CD4-positive, CD25-positive, alpha-beta regulatory T cell (primary cell): ENCODE data around the gene SSX2IP. TPM values are rescaled to one million over a fixed set of nuclear protein-coding genes. Genes with fewer than 3 reads are reported as not detected.

ENCODE experiments used
- ATAC-seq, 2 donors: fragments of 150-1000 bp; cut with Tn5 transposase; one replicate each; pipeline ENCODE4 v1.10.0; 2021; ENCODE audit warnings: low read depth in 2 of 2, moderate number of reproducible peaks in 2 of 2, moderate library complexity in 1 of 2
- DNase-seq, 3 donors: peaks; one replicate each; pipeline versions ENCODE4 v3.0.0 to v3.0.0-alpha.2; 2012 to 2022; ENCODE audit warnings: mixed read lengths in 1 of 3
- H3K27ac ChIP-seq: one replicate; pipeline ENCODE4 v1.7.0; 2013; ENCODE audit warnings: mild to moderate bottlenecking, low read length; ENCODE audit not compliant: insufficient read depth, poor library complexity, severe bottlenecking
- H3K27me3 ChIP-seq: one replicate; pipeline ENCODE4 v1.7.0; 2013; ENCODE audit warnings: low read length; ENCODE audit not compliant: control insufficient read depth, insufficient read depth
- H3K36me3 ChIP-seq: one replicate; pipeline ENCODE4 v1.7.0; 2013; ENCODE audit warnings: mild to moderate bottlenecking, low read length, moderate library complexity; ENCODE audit not compliant: control insufficient read depth, insufficient read depth
- H3K4me1 ChIP-seq: 2 replicates; pipeline ENCODE4 v1.7.0; 2013; ENCODE audit warnings: mild to moderate bottlenecking, low read length; ENCODE audit not compliant: insufficient read depth, control insufficient read depth, poor library complexity, severe bottlenecking
- H3K4me3 ChIP-seq: one replicate; pipeline ENCODE4 v1.7.0; 2013; ENCODE audit warnings: low read depth, mild to moderate bottlenecking, low read length, moderate library complexity
- H3K9me3 ChIP-seq, 2 experiments: 1 replicate in 1 of 2; 2 replicates in 1 of 2; pipeline ENCODE4 v1.7.0; 2013; ENCODE audit warnings: low read length in 2 of 2, mild to moderate bottlenecking in 1 of 2, moderate library complexity in 1 of 2; ENCODE audit not compliant: control insufficient read depth in 2 of 2
- H3K27ac Mint-ChIP-seq, 3 donors: one replicate each; pipeline ENCODE4 v1.8.0; 2020 to 2022; ENCODE audit warnings: mild to moderate bottlenecking in 3 of 3, mixed read lengths in 3 of 3, moderate library complexity in 2 of 3
- H3K27me3 Mint-ChIP-seq: one replicate; pipeline ENCODE4 v1.8.0; 2022; ENCODE audit warnings: mild to moderate bottlenecking, mixed read lengths
- H3K36me3 Mint-ChIP-seq: one replicate; pipeline ENCODE4 v1.8.0; 2020; ENCODE audit warnings: mixed read lengths
- H3K4me1 Mint-ChIP-seq, 4 donors: one replicate each; pipeline ENCODE4 v1.8.0; 2020 to 2022; ENCODE audit warnings: mixed read lengths in 4 of 4, mild to moderate bottlenecking in 1 of 4
- H3K4me3 Mint-ChIP-seq, 4 donors: one replicate each; pipeline ENCODE4 v1.8.0; 2020 to 2022; ENCODE audit warnings: mild to moderate bottlenecking in 4 of 4, mixed read lengths in 4 of 4, moderate library complexity in 3 of 4
- H3K9me3 Mint-ChIP-seq, 7 donors: one replicate each; pipeline ENCODE4 v1.8.0; 2020 to 2022; ENCODE audit warnings: mixed read lengths in 7 of 7, mild to moderate bottlenecking in 3 of 7, moderate library complexity in 2 of 7
- polyA plus RNA-seq, 4 donors: library from polyadenylated mRNA; unstranded; fragments of 300-500 nt; fragmentation: Illumina TruSeq; gene quantifications; one replicate each; pipeline ENCODE4 v1.2.3, GENCODE V29; 2021
- total RNA-seq: library from RNA; stranded (reverse); gene quantifications from one replicate; pipeline ENCODE4 v1.2.3, GENCODE V29; 2022

The SSX2IP gene
- total and polyA plus RNA-seq, 5 donors from 2014 or later = 1.5 to 9.3 (median 2.9) TPM

DNA sequence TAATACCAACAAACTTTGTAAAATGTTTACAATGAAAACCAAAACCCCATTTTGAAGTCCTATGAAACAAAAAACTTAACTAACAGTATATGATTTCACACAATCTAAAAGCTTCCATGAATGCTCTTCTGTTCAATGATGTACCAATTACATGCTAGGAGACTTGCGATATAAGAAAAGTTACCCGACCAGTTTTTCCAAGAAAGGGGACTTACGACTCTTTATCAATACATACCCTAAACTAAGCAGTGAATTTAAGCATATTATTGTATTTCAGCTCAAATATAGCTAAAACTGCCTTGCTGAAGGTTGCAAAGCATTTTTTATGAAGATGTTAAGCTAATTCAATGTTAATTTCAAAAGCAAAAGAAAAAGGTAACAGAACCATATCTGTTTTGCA lies 15.6 kb downstream of the SSX2IP start:
- DNase-seq = no peak
- H3K9me3 ChIP-seq = no peaks in the 10 kb centered on the region
- no peaks in the 10 kb centered on the region for H3K4me1 ChIP-seq
- H3K27me3 ChIP-seq = no peaks in the 10 kb centered on the region
- no peaks in the 10 kb centered on the region for H3K36me3 ChIP-seq
- Mint-ChIP-seq H3K27me3 (no peaks in the 10 kb centered on the region), H3K27ac (no peak overlapping the region), H3K4me1 (peaks cover 0 to 2% (median 0%) of the 10 kb centered on the region in 4 donors), H3K4me3 (no peak overlapping the region), H3K9me3 (no peaks in the 10 kb centered on the region), H3K36me3 (peaks cover 1% of the 10 kb centered on the region)
- no peak for ATAC-seq
- H3K4me3 ChIP-seq = no peak overlapping the region
- H3K27ac ChIP-seq = no peak overlapping the region

DNA sequence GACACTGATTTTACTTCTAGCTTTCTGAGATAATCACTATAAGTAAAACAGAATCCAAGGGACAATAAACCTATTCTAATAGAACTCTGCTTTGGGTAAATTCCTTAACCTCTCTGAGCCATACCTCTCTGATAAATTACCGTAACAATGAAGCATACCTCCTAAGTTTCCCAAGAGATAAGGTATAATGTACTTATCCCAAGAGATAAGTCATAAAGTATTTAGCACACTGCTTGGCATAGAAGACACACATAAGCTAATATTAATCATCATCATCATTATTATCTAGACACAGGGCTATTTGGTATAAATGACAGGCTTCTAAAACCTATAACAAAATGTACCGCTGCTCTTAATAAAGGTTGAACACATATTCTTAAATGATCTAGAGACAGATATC lies 16.2 kb downstream of the SSX2IP start:
- H3K4me1 Mint-ChIP-seq = peaks cover 0 to 2% (median 0%) of the 10 kb centered on the region in 4 donors
- DNase-seq (no peak), ATAC-seq (no peak)
- H3K27me3 Mint-ChIP-seq = no peaks in the 10 kb centered on the region
- H3K36me3 Mint-ChIP-seq = peaks cover 3% of the 10 kb centered on the region
- H3K9me3 Mint-ChIP-seq = no peaks in the 10 kb centered on the region
- Histone ChIP-seq H3K36me3 (no peaks in the 10 kb centered on the region), H3K9me3 (no peaks in the 10 kb centered on the region), H3K4me1 (no peaks in the 10 kb centered on the region), H3K4me3 (no peak overlapping the region), H3K27me3 (no peaks in the 10 kb centered on the region), H3K27ac (no peak overlapping the region)
- H3K27ac Mint-ChIP-seq = no peak overlapping the region
- no peak overlapping the region for H3K4me3 Mint-ChIP-seq

DNA sequence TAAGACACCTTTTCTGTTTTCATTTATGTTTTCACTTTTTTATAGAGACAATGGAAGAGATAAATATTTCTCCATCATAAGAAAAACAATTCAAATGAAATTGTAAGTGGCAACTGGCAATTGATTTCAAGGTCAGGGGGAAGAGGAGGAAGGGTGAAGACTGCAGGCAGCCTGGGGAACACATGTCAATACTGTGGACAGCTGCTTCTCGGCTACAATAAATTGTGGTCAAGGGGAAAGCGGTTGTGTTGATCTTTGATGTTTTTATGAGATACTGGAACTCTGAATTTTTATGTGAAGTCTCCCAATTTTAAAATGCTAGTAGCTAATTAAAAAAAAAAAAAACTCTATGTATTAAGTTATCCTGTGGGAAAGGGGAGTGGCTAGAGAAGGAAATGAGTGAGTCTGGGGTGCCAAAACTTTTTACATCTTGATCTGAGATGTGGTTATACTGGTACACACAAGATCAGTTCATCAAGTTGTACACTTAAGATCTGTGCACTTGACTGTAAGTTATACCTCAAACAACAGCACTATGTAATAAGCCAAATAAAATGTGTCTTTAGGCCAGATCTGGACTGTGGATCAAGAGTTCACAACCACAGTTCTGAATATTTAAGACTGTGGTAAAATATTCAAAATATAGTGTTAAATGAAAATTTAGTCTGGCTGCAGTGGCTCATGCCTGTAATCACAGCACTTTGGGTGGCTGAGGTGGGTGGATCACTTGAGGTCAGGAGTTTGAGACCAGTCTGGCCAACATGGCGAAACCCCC lies 18.0 kb downstream of the SSX2IP start:
- no peaks in the 10 kb centered on the region for H3K27me3 Mint-ChIP-seq
- H3K27me3 ChIP-seq = no peaks in the 10 kb centered on the region
- H3K4me1 Mint-ChIP-seq = peaks cover 0 to 2% (median 0%) of the 10 kb centered on the region in 4 donors
- H3K27ac Mint-ChIP-seq = peak overlapping the region in 1 of 3 donors; percentile 1
- no peaks in the 10 kb centered on the region for H3K9me3 Mint-ChIP-seq
- ATAC-seq = no peak
- no peak overlapping the region for H3K27ac ChIP-seq
- H3K4me3 Mint-ChIP-seq = no peak overlapping the region
- no peak overlapping the region for H3K4me3 ChIP-seq
- H3K36me3 Mint-ChIP-seq = peaks cover 3% of the 10 kb centered on the region
- DNase-seq = no peak
- H3K36me3 ChIP-seq = no peaks in the 10 kb centered on the region
- H3K9me3 ChIP-seq = no peaks in the 10 kb centered on the region
- no peaks in the 10 kb centered on the region for H3K4me1 ChIP-seq

DNA sequence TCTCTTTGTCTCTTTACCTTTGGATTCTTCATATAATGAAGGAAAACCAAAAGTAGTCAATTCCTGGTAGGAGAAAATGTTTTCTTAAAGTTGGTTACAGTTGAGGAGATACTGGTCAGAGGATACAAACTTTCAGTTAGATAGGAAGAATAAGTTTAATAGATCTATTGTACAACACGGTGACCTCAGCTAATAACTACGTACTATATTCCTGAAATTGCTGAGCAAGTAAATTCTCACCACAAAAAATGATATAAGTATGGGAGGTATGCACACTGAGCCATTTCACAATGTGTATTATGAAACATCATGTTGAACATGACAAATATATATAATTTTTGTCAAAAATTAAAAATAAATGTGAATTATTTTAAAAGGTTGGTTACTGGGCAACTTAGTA lies 20.4 kb downstream of the SSX2IP start:
- H3K27me3 Mint-ChIP-seq = no peaks in the 10 kb centered on the region
- H3K4me3 ChIP-seq = no peak overlapping the region
- no peak overlapping the region for H3K27ac ChIP-seq
- H3K9me3 Mint-ChIP-seq = no peaks in the 10 kb centered on the region
- no peak for DNase-seq
- ATAC-seq = no peak
- no peaks in the 10 kb centered on the region for H3K9me3 ChIP-seq
- H3K27ac Mint-ChIP-seq = no peak overlapping the region
- no peaks in the 10 kb centered on the region for H3K36me3 ChIP-seq
- no peaks in the 10 kb centered on the region for H3K4me1 ChIP-seq
- peaks cover 3% of the 10 kb centered on the region for H3K36me3 Mint-ChIP-seq
- peaks cover 0 to 2% (median 0%) of the 10 kb centered on the region in 4 donors for H3K4me1 Mint-ChIP-seq
- no peak overlapping the region for H3K4me3 Mint-ChIP-seq
- no peaks in the 10 kb centered on the region for H3K27me3 ChIP-seq

DNA sequence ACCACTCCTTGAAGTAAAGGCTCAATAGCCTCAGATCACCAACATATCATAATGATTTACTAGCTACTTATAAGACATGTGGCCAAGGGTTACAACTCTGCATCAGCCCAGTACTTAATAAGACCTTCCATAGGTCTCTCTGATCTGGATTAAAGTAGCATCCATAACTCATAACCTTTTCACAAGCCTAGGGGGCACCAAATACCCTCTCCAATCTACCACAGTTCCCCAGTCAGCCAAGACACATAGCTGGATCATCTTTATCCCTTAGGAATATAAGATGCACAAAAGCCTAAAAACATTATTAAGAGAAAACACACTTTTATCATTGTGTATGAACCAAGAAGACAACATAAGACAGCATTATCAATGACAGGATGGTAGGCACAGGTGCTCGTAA lies 22.1 kb downstream of the SSX2IP start:
- Mint-ChIP-seq H3K36me3 (peaks cover 3% of the 10 kb centered on the region), H3K4me3 (no peak overlapping the region), H3K27me3 (no peaks in the 10 kb centered on the region), H3K27ac (no peak overlapping the region), H3K4me1 (no peaks in the 10 kb centered on the region), H3K9me3 (no peaks in the 10 kb centered on the region)
- H3K4me1 ChIP-seq = no peaks in the 10 kb centered on the region
- no peaks in the 10 kb centered on the region for H3K9me3 ChIP-seq
- H3K4me3 ChIP-seq = no peak overlapping the region
- DNase-seq (peak in 1 of 3 donors; percentile 22), ATAC-seq (peak in 1 of 2 donors; percentile 43)
- no peaks in the 10 kb centered on the region for H3K27me3 ChIP-seq
- H3K27ac ChIP-seq = no peak overlapping the region
- H3K36me3 ChIP-seq = no peaks in the 10 kb centered on the region

DNA sequence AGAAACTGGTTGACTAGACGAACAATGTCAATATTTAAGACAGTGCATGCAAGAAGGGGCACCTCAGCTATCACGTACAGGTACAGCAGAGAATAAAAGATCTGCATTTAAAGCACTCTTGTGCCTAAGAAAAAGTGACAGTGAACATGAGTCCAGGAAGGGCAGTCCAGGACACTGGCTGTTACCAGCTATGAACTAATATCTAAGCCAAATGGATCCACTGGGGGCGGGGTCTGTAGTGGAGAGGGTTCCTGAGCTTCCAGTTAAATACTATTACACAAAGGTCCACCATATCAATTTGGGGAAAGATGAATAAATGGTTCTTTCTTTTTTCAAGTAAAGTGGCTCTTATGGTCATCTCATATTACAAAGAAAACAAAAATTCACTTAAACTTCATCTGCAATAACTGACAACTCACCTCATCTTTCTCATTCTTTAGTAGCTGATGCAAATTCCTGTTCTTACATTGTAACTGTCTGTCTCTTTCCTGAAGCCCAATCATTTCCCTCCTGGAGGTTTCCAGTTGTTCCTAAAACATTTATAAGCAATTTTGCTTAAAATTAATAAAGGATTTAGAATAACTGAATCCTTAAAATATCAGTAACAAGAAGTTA lies 24.5 kb downstream of the SSX2IP start:
- ATAC-seq (no peak), DNase-seq (no peak)
- H3K27me3 Mint-ChIP-seq = no peaks in the 10 kb centered on the region
- H3K27ac ChIP-seq = no peak overlapping the region
- H3K4me1 Mint-ChIP-seq = no peaks in the 10 kb centered on the region
- no peak overlapping the region for H3K4me3 ChIP-seq
- H3K27ac Mint-ChIP-seq = no peak overlapping the region
- H3K36me3 ChIP-seq = no peaks in the 10 kb centered on the region
- H3K9me3 Mint-ChIP-seq = no peaks in the 10 kb centered on the region
- no peaks in the 10 kb centered on the region for H3K27me3 ChIP-seq
- peaks cover 6% of the 10 kb centered on the region for H3K36me3 Mint-ChIP-seq
- no peaks in the 10 kb centered on the region for H3K9me3 ChIP-seq
- H3K4me1 ChIP-seq = no peaks in the 10 kb centered on the region
- H3K4me3 Mint-ChIP-seq = no peak overlapping the region

DNA sequence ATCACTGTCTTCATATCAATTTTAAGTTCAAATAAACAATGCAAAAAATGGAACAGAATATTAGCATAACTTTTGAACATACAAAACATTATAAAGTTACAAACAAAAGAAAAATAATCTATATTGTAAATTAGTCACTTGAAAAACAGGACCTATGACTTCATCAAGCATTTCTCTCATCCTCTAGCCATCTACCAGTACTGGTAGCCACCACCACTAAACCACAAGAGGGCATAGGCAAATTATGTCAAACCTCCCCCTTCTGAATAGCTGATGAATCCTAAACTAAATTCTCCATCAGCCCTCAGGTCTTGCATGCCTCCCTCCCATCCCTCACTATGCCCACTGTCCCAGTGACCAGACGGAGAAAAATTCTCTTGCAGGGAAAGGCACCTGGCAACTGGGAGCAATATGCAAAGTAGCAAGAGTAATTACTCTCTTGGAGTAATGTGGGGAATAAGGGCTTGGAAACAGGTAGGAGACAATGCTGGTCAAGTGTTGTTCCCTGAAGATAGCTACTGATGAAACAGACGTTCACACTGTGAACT lies 37.1 kb downstream of the SSX2IP start:
- Mint-ChIP-seq H3K9me3 (no peaks in the 10 kb centered on the region), H3K4me3 (no peak overlapping the region), H3K36me3 (peaks cover 29% of the 10 kb centered on the region), H3K4me1 (peaks cover 0 to 4% (median 0%) of the 10 kb centered on the region in 4 donors), H3K27me3 (no peaks in the 10 kb centered on the region), H3K27ac (no peak overlapping the region)
- ATAC-seq = no peak
- no peak overlapping the region for H3K27ac ChIP-seq
- no peaks in the 10 kb centered on the region for H3K4me1 ChIP-seq
- no peaks in the 10 kb centered on the region for H3K9me3 ChIP-seq
- H3K36me3 ChIP-seq = peaks cover 7% of the 10 kb centered on the region
- peak in 1 of 3 donors; percentile 9 for DNase-seq
- no peaks in the 10 kb centered on the region for H3K27me3 ChIP-seq
- H3K4me3 ChIP-seq = no peak overlapping the region
